GM08714 (cell line): ENCODE measurements around the gene PTPRO.

Source experiments
- H3K4me3 ChIP-seq: fragments of 200-500 bp; sonication (Bioruptor generic); 2 replicates; pipeline ENCODE4 v1.5.1; 2014; ENCODE audit warnings: mild to moderate bottlenecking, low read length, inconsistent platforms
- ZNF274 ChIP-seq: IDR thresholded peaks from 2 replicates; pipeline ENCODE4 v1.6.1; 2012; ENCODE audit warnings: mild to moderate bottlenecking, low read depth, low read length

PTPRO gene

GRCh38 chr12:15322164-15323061 is at the start of gene PTPRO:
Gene PTPRO, plus strand, starts transcription at chr12:15322508.
- no peak within 1 kb of the TSS for H3K4me3 ChIP-seq
- TF ChIP-seq ZNF274 = no peak

DNA sequence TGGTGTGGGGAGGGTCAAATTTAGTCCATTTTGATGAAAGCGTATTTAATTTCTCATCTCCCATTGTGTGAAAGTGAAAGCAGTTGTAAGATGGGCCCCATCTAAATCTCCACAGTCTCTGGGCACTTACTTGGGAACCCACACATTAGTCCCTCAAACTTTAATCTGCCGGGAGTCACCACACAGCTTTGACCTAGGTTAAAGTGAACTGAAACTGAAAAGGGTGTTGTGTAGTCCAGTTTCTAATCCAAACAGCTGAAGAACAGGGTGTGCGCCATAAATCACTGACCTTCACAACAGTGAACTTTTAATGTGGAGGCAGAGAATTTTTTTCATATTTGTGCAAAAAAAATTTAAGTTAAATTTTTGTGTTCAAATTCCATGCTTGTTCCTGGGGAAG is 48.4 kb upstream of the PTPRO start:
- TF ChIP-seq ZNF274 = no peak
- H3K4me3 ChIP-seq = no peak overlapping the region

- no peak overlapping the region for H3K4me3 ChIP-seq
- TF ChIP-seq ZNF274 = no peak
Observed at GRCh38 chr12:15274561-15274967, 47.7 kb upstream of the PTPRO start.

DNA sequence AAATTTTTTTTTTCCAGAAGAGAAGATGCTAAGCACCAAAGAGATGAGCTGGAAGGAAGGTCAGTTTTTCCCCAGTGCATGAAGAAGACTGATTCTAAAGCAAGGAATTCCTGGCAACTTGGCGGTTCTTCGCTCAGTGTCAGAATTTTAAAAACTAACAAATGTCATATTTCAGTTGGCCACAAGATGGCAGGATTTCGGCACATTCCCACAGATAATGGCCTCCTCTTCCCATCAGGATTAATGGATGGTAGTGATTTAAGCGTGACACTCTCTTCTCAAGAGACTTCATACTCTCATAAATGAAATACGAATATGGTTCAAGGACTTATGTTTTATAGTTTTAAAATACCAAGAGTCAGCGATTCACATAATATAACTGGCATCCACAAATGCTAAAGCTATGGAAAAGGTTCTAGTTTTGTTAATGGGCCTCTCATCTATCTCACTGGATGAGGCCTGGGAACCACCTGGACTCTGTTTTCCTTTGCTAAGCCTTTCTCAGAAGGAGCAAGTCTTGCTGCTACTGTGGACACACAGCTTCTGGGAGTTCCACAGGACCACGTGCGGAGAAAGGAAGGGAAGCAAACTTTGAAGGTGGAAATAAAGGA is 46.1 kb upstream of the PTPRO start:
- no peak for TF ChIP-seq ZNF274
- no peak overlapping the region for H3K4me3 ChIP-seq

DNA sequence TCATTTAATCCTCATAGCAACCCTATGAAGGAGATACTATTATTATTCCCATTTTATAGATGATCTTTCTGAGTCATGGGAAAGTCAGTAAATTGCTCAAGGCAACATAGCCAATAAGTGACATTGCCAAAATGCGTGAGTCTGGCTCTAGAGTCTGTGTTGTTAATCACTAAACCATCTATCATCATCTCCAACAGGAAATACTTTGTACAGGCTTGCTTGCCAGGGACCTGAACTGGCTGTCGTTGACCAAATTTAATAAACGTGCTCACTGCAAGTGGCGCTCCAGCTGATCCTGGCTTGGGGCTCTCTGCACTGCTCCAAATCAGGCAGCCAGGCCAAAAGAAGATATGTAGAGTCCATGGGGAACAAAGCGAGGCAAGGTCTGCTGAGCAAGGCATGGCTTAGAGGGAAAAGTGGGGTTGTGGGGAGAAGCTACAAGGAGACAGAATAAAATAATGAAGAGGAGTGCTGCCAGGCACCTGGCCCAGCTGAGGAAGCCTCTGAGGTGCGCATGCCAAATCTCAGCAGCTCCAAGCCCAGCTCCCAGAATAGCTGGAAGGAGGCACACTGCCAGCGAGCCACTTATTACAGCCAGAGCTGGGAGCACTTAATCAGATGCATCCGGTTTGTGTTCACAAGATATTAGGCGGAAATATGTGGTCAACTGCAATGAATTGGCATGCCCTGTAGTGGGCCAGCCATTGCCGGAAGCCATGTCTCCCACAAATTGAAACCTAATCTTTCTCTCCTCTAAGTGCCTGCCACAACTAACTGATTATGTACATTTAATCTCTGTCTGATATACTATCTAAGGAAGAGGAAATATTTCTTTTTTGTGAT is 43.3 kb upstream of the PTPRO start:
- TF ChIP-seq ZNF274 = no peak
- no peak overlapping the region for H3K4me3 ChIP-seq

- H3K4me3 ChIP-seq = no peak overlapping the region
- TF ChIP-seq ZNF274 = no peak
Observed at GRCh38 chr12:15280930-15281329, 41.4 kb upstream of the PTPRO start.

DNA sequence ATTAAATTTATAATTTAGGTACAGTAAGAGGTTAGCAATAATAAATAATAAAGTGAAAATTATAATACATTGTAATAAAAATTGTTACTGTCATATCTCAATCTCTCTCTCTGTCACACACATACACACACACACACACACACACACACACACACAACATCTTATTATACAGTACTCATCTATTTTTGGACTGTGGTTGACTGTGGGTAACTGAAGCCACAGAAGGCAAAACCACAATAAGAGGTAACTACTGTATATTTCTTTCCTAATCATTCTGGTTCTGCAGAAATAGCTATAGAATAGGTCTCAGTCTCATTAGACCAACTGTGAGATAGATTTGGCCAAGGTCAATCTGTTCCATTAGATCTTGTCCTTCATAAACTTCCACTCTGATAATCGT is 33.1 kb upstream of the PTPRO start:
- TF ChIP-seq ZNF274 = no peak
- no peak overlapping the region for H3K4me3 ChIP-seq

DNA sequence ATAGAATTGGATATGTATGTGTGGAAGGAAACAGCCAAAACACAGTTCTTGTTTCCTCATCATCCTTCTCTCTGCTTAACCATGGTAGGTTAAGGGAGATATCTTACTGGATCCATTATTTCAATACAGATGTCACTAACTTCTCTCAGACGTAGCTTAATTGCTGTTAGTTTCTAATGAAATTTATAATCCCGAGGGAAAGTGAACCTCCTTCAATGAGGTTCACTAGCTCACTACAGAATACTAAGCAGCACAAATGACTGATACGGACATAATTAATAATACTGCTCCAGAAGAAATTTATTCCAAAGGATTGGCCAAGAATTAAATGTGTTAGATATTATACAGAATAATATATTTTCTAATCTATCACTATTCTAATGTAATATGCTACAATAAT is 28.6 kb upstream of the PTPRO start:
- no peak for TF ChIP-seq ZNF274
- no peak overlapping the region for H3K4me3 ChIP-seq

GRCh38 chr12:15299947-15300346 is 22.4 kb upstream of the PTPRO start:
- H3K4me3 ChIP-seq = no peak overlapping the region
- no peak for TF ChIP-seq ZNF274

GRCh38 chr12:15304296-15304695 is 18.0 kb upstream of the PTPRO start:
- no peak for TF ChIP-seq ZNF274
- H3K4me3 ChIP-seq = no peak overlapping the region

- no peak overlapping the region for H3K4me3 ChIP-seq
- no peak for TF ChIP-seq ZNF274
Observed at GRCh38 chr12:15306605-15307004, 15.7 kb upstream of the PTPRO start.

- no peak overlapping the region for H3K4me3 ChIP-seq
- no peak for TF ChIP-seq ZNF274
Observed at GRCh38 chr12:15307079-15307478, 15.2 kb upstream of the PTPRO start.

DNA sequence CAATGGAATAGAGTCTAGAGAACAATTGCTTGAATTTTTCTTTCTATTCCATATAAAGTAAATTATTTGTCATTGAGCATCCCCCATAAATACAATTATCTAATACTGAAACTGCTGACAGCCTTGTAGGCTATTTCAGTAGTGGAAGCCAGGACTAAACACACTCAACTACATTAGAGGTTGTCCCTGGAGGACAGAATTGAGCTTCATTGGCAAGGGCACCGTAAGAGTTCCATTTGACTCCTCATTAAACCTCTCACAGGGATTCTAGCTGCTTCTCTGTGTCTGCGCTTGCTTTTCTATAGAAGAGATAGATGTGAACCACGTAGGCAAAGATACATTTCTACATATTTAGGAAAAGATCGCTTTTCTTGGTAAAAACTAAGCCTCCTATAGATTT is 3.5 kb upstream of the PTPRO start:
- no peak overlapping the region for H3K4me3 ChIP-seq

GRCh38 chr12:15320881-15321280 is 1.4 kb upstream of the PTPRO start:
- no peak overlapping the region for H3K4me3 ChIP-seq
- no peak for TF ChIP-seq ZNF274

More for the DNA sequence above, 3.5 kb upstream of the PTPRO start:
- TF ChIP-seq ZNF274 = no peak
